HEK293 (cell line): Measurements from ENCODE around the gene HIVEP2.

Source experiments
- CTCF ChIP-seq: fragments of 450-650 bp; formaldehyde crosslinking; IDR thresholded peaks from 2 replicates; pipeline ENCODE4 v1.5.1; 2016; ENCODE audit warnings: missing biosample characterization, missing genetic modification characterization
- REST ChIP-seq: fragments of 450-650 bp; formaldehyde crosslinking; IDR thresholded peaks from 2 replicates; pipeline ENCODE4 v1.5.1; 2016; ENCODE audit warnings: missing biosample characterization, missing genetic modification characterization
- TCF7L2 ChIP-seq: IDR thresholded peaks from 2 replicates; pipeline ENCODE4 v1.6.1; 2011; ENCODE audit warnings: low read depth, mild to moderate bottlenecking, inconsistent platforms, low read length, moderate library complexity, borderline replicate concordance
- ZBTB1 ChIP-seq: fragments of 450-650 bp; formaldehyde crosslinking; IDR thresholded peaks from 2 replicates; pipeline ENCODE4 v1.5.1; 2016; ENCODE audit warnings: missing biosample characterization, missing genetic modification characterization
- ZBTB49 ChIP-seq: fragments of 450-650 bp; formaldehyde crosslinking; IDR thresholded peaks from 2 replicates; pipeline ENCODE4 v1.5.1; 2016; ENCODE audit warnings: missing biosample characterization, missing genetic modification characterization, low read depth
- ZEB2 ChIP-seq: fragments of 450-650 bp; formaldehyde crosslinking; IDR thresholded peaks from 2 replicates; pipeline ENCODE4 v1.5.1; 2016; ENCODE audit warnings: missing biosample characterization, missing genetic modification characterization
- ZFP37 ChIP-seq: fragments of 450-650 bp; formaldehyde crosslinking; IDR thresholded peaks from 2 replicates; pipeline ENCODE4 v1.5.1; 2016; ENCODE audit warnings: missing biosample characterization, missing genetic modification characterization
- ZNF292 ChIP-seq: fragments of 450-650 bp; formaldehyde crosslinking; IDR thresholded peaks from 2 replicates; pipeline ENCODE4 v1.5.1; 2016; ENCODE audit warnings: low read depth, missing biosample characterization, missing genetic modification characterization, borderline replicate concordance
- ZNF513 ChIP-seq: fragments of 450-650 bp; IDR thresholded peaks from 2 replicates; pipeline ENCODE4 v1.5.1; 2018; ENCODE audit warnings: missing biosample characterization, missing genetic modification characterization
- ZNF571 ChIP-seq: fragments of 450-650 bp; formaldehyde crosslinking; IDR thresholded peaks from 2 replicates; pipeline ENCODE4 v1.5.0; 2017; ENCODE audit warnings: missing biosample characterization, missing genetic modification characterization
- ZSCAN23 ChIP-seq: fragments of 450-650 bp; formaldehyde crosslinking; IDR thresholded peaks from 2 replicates; pipeline ENCODE4 v1.5.1; 2016; ENCODE audit warnings: missing biosample characterization, missing genetic modification characterization
- ZSCAN4 ChIP-seq: fragments of 450-650 bp; formaldehyde crosslinking; IDR thresholded peaks from 2 replicates; pipeline ENCODE4 v1.5.1; 2017; ENCODE audit warnings: missing biosample characterization, missing genetic modification characterization

GRCh38 chr6:142835787-142836535 is 109.0 kb downstream of the HIVEP2 start:
- no peak for TF ChIP-seq REST (tag by site-specific recombination)
- no peak for TF ChIP-seq CTCF (tag by site-specific recombination)
- TF ChIP-seq ZEB2 = no peak
- no peak for TF ChIP-seq ZNF292 (tag by site-specific recombination)
- TF ChIP-seq ZFP37 (tag by site-specific recombination) = no peak
- TF ChIP-seq ZNF513 (tag by site-specific recombination) = no peak
- no peak for TF ChIP-seq ZSCAN23 (tag by site-specific recombination)
- TF ChIP-seq ZBTB1 (tag by site-specific recombination) = no peak
- no peak for TF ChIP-seq ZNF571 (tag by site-specific recombination)
- no peak for TF ChIP-seq TCF7L2
- no peak for TF ChIP-seq ZBTB49 (tag by site-specific recombination)
- no peak for TF ChIP-seq ZSCAN4 (tag by site-specific recombination)
